A673 (cell line): Measurements from ENCODE around the gene EXO5.

Experiments used
- CTCF ChIP-seq: fragments of 300-800, 200-600 bp; sonication (generic); conservative IDR thresholded peaks from 2 replicates; pipeline ENCODE4 v1.5.1; 2017; ENCODE audit warnings: low read depth, mild to moderate bottlenecking, antibody characterized with exemption, low read length, moderate library complexity, mixed read lengths
- EZH2 ChIP-seq: fragments of 200-600 bp; sonication (generic); IDR thresholded peaks from 2 replicates; pipeline ENCODE4 v1.6.1; 2017; ENCODE audit warnings: borderline replicate concordance, low read depth, mild to moderate bottlenecking, mixed read lengths, antibody characterized with exemption, low read length; ENCODE audit not compliant: poor library complexity, severe bottlenecking

GRCh38 chr1:40507973-40508372 lies 594 bp upstream of the EXO5 start:
- no peak for TF ChIP-seq CTCF
- TF ChIP-seq EZH2 = no peak
